GM19328 (cell line): ENCODE measurements around the gene NSMCE4A.
"Not testable (repeated sequence)": the region's sequence is repeated elsewhere in the genome, so short reads cannot be mapped to it uniquely, and the experiment has no call there.

Experiments
- ATAC-seq: cut with Tn5 transposase; IDR thresholded peaks from one replicate; pipeline ENCODE4 v1.9.1; 2021; ENCODE audit warnings: mild to moderate bottlenecking, moderate library complexity; ENCODE audit not compliant: unreplicated experiment

Gene NSMCE4A

DNA sequence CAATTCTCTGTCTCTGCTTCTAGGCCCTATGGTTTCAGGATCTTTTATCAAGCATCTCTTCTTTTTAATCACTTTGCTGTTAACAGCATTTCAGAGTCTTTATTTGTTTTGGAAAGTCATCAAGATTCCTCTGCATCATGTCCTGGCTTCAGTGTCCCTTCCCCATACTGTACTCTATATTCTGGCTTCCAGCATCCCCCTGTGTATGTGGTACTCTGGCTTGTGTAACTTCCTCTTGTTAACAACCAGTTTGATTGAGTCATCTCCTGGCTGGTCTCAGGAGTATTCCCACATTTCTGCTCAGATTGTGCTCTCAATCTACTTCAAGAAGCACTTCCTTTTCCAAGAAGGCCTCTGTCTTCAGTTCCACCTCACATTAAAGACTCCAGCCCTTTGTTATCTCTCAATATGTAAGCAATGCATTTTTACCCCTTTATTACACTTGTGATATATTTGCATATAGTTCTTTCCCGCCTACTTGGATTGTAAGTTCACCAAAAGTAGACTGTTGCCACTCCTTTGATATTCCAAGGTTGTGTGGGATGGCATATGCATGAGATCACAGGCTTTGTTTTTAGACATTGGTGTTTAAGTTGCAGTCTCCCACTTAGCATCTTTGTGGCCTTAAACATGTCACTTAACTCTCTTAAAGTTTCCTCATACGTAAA lies 32.1 kb downstream of the NSMCE4A start:
- no peak for ATAC-seq

DNA sequence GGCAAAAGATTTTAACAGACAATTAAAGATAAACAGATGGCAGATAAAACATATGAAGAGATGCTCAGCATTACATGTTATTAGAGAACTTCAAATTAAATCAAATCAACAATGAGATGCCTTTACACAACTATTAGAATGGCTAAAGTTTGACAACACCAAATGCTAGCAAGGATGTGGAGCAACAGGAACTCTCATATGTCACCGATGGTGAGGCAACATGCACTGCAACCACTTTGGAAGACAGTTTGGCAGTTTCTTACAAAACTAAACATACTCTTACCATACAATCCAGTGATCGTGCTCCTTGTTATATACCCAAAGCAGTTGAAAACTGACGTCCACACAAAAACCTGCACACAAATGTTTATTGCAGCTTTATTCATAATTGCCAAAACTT lies 33.5 kb downstream of the NSMCE4A start:
- no peak for ATAC-seq

DNA sequence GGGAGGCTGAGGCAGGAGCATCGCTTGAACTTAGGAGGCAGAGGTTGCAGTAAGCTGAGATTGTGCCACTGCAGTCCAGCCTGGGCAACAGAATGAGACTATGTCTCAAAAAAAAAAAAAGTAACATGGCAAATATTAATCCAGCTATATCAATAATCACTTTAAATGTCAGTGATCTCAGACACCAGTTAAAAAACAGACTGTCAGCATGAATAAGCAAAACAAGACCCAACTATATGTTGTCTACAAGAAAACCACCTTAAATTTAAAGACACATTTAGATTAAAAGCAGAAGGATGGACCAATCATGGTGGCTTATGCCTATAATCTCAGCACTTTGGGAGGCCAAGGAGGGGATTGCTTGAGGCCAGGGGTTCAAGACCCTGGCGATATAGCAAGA lies 38.7 kb downstream of the NSMCE4A start:
- ATAC-seq: no peak

- ATAC-seq: no peak
Observed at GRCh38 chr10:121935702-121936101, 39.3 kb downstream of the NSMCE4A start.

- ATAC-seq: not testable (repeated sequence)
Observed at GRCh38 chr10:121930268-121931085, 44.5 kb downstream of the NSMCE4A start.

GRCh38 chr10:121929585-121930267 lies 45.3 kb downstream of the NSMCE4A start:
- ATAC-seq: not testable (repeated sequence)

GRCh38 chr10:121928528-121928884 lies 46.5 kb downstream of the NSMCE4A start:
- ATAC-seq: no peak

DNA sequence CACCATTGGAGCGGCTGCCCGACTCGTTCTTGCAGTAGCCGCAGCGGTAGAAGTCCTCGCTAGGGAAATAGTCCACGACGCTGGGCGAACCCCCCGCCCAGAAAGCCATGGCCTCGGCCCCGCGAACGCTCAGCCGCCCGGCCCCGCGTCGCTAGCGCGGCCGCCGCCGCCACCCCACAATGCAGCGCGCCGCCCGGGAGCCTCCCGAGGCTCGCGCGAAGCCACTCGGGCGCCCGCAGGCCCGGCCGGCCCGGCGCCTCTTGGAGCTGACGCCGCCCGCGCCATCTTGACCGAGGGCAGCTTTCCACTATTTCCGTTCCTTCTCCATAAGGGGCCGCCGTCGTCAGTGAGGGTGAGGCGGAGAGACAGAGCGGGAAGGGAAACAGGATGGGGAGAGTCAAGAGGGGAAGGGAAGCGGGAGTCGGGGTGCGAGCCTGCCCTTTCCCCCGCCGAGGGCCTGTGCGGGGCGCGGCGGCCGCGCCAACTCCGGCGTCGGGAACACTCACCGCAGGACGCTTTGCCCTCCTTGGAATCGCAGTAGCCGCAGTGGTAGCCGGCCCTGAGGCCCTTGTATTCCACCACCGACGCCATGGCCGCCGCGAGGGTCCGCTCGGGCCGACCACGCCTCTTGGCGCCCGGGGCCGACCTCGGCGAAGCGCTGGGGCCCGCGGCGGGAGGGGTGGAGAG lies 47.0 kb downstream of the NSMCE4A start, which contains the start of gene ATE1:
TSS of gene ATE1 (minus strand) at position 191 of the 687 bp plus-strand sequence. CDS start at position 109, 82 bp downstream.
- peak; percentile 84 for ATAC-seq

- ATAC-seq: peak; percentile 48
Observed at GRCh38 chr10:121927318-121927840, 47.6 kb downstream of the NSMCE4A start.

- peak; percentile 13 for ATAC-seq
Observed at GRCh38 chr10:121926671-121927317, 48.2 kb downstream of the NSMCE4A start.

- no peak for ATAC-seq
Observed at GRCh38 chr10:121926157-121926556, 48.9 kb downstream of the NSMCE4A start.

- no peak for ATAC-seq
Observed at GRCh38 chr10:121921238-121921931, 53.6 kb downstream of the NSMCE4A start.

DNA sequence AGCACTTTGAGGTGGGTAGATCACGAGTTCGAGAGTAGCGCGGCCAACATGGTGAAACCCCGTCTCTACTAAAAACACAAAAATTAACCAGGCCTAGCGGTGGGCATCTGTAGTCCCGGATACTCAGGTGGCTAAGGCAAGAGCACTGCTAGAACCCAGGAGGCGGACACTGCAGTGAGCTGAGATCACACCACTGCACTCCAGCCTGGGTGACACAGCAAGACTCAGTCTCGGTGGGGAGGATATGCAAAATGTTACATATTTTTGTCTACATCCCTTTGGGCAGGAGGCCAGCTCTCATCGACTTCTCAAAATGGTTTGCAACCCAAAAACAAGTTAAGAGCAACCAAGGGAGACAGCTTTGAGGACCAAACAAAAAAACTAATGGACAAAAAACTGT lies 55.4 kb downstream of the NSMCE4A start:
- peak; percentile 76 for ATAC-seq

DNA sequence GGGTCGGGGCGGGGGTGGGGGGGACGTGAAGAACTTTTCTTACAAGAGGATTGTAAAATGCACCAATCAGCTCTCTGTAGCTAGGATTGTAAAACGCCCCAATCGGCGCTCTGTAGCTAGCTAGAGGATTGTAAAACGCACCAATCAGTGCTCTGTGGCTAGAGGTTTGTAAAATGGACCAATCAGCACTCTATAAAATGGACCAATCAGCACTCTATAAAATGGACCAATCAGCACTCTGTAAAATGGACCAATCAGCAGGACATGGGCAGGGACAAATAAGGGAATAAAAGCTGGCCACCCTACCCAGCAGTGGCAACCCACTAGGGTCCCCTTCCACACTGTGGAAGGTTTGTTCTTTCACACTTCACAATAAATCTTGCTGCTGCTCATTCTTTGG lies 56.2 kb downstream of the NSMCE4A start:
- ATAC-seq: not testable (repeated sequence)

DNA sequence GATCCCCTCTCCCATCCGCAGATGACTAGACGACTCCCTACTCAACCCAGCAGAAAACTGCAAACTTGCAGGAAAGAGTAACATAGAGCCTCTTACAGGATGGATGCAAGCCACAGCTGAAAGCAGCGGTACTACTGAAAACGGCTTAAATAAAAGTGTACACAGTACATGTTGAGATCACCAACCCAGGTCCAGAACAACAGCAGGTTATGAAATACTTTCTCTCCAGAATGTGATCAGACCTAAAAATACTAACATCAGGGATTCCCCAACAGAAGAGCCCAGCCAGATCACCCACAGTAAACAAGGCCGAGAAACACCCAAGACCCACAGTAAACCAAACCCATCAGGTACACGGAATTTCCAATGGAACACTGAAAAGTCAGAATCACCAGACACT lies 60.4 kb downstream of the NSMCE4A start:
- ATAC-seq: no peak

DNA sequence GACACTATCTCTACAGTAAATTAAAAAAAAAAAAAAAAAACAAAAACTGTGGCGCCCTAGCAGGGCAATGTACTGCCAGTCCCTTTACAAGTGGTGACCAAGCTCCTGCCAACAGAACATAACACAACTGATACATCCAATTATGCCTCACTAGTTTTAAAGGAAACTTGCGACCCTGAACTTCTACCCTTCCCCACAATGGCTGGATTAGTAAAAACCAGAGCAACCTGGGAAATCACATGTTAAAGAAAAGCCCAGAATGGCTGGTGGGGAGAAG lies 63.7 kb downstream of the NSMCE4A start:
- ATAC-seq: no peak

GRCh38 chr10:121910673-121911420 lies 64.2 kb downstream of the NSMCE4A start:
- ATAC-seq: no peak
